T-helper 1 cell (primary cell): Measurements from ENCODE around the gene PSPC1.
"Not testable (repeated sequence)": the region's sequence is repeated elsewhere in the genome, so short reads cannot be mapped to it uniquely, and the experiment has no call there.

Source experiments
- DNase-seq, 5 donors: peaks; one replicate each; pipeline ENCODE4 v3.0.0-alpha.2; 2012 to 2020
- total RNA-seq, 4 donors: gene quantifications; one replicate each; lab custom pipeline; 2026; lab: John Stamatoyannopoulos, UW

PSPC1 gene
- 96.0 to 121 (median 97.4) reads per million in 4 donors for total RNA-seq

- peak; percentile 92 to 98 (median 93) for DNase-seq
These were observed at the start of gene PSPC1 for GRCh38 chr13:19782727-19783682. PSPC1 (minus strand) TSS chr13:19782945; CDS start chr13:19782757, 188 bp downstream.

GRCh38 chr13:19822673-19823072 lies 39.9 kb upstream of the PSPC1 start:
- DNase-seq, result no peak

- peak; percentile 3 to 23 (median 7) for DNase-seq
These were observed 35.6 kb upstream of the PSPC1 start for GRCh38 chr13:19818223-19818842.

GRCh38 chr13:19817510-19818158 lies 34.9 kb upstream of the PSPC1 start:
- DNase-seq, result no peak

- no peak for DNase-seq
These were observed 34.4 kb upstream of the PSPC1 start for GRCh38 chr13:19817106-19817505.

- not testable (repeated sequence) for DNase-seq
These were observed 33.1 kb upstream of the PSPC1 start for GRCh38 chr13:19815842-19816241.

- DNase-seq, result no peak
These were observed 28.5 kb upstream of the PSPC1 start for GRCh38 chr13:19810996-19811881.

- no peak for DNase-seq
These were observed 27.4 kb upstream of the PSPC1 start for GRCh38 chr13:19810151-19810550.

- DNase-seq, result no peak
These were observed 23.0 kb upstream of the PSPC1 start for GRCh38 chr13:19805765-19806164.

- no peak for DNase-seq
These were observed 13.2 kb upstream of the PSPC1 start for GRCh38 chr13:19795956-19796355.

GRCh38 chr13:19794631-19795030 lies 11.9 kb upstream of the PSPC1 start:
- no peak for DNase-seq

GRCh38 chr13:19791953-19792537 lies 9.3 kb upstream of the PSPC1 start:
- DNase-seq, result no peak

- DNase-seq, result peak; percentile 29 to 60 (median 43)
These were observed 557 bp downstream of the PSPC1 start for GRCh38 chr13:19782049-19782726.

GRCh38 chr13:19781526-19781925 lies 1.2 kb downstream of the PSPC1 start:
- DNase-seq, result no peak

- peak in 1 of 5 donors; percentile 10 for DNase-seq
These were observed 1.9 kb downstream of the PSPC1 start for GRCh38 chr13:19780753-19781418.

GRCh38 chr13:19772306-19772705 lies 10.4 kb downstream of the PSPC1 start:
- no peak for DNase-seq

- no peak for DNase-seq
These were observed 12.9 kb downstream of the PSPC1 start for GRCh38 chr13:19769854-19770253.

- no peak for DNase-seq
These were observed 14.8 kb downstream of the PSPC1 start for GRCh38 chr13:19767966-19768365.

- no peak for DNase-seq
These were observed 16.2 kb downstream of the PSPC1 start for GRCh38 chr13:19766591-19766990.

- no peak for DNase-seq
These were observed 18.5 kb downstream of the PSPC1 start for GRCh38 chr13:19764237-19764636.

- no peak for DNase-seq
These were observed 19.1 kb downstream of the PSPC1 start for GRCh38 chr13:19763618-19764017.
